ENCODE measurements around the gene PRAMEF8.
"Not testable (repeated sequence)": the region's sequence is repeated elsewhere in the genome, so short reads cannot be mapped to it uniquely, and the experiment has no call there.

Gene PRAMEF8

GRCh38 chr1:13285037-13285436, at the start of gene PRAMEF8:
PRAMEF8 (minus strand) TSS chr1:13285137; CDS start chr1:13284091, 1,046 bp downstream.
- H3K9ac ChIP-seq; H3K4me3 ChIP-seq (ENCODE audit: low read depth, low read length); H3K4me2 ChIP-seq (ENCODE audit: low read length); H3K27ac ChIP-seq; H3K4me1 ChIP-seq; H3K27me3 ChIP-seq (ENCODE audit: control insufficient read depth, insufficient read depth, low read length); H3K36me3 ChIP-seq (ENCODE audit: control insufficient read depth, insufficient read depth, low read length); H3K79me2 ChIP-seq; H2AFZ ChIP-seq; H3K9me3 ChIP-seq (ENCODE audit: control insufficient read depth, low read length): not testable (repeated sequence)

GRCh38 chr1:13315281-13315680, 30.3 kb upstream of the PRAMEF8 start, which contains the start of gene PRAMEF15:
PRAMEF15 (plus strand) TSS chr1:13315581; CDS start chr1:13318408, 2,827 bp downstream.
- H3K79me2 ChIP-seq; H2AFZ ChIP-seq; H3K9ac ChIP-seq; H3K36me3 ChIP-seq (ENCODE audit: control insufficient read depth, insufficient read depth, low read length); H3K4me3 ChIP-seq (ENCODE audit: low read depth, low read length); H3K27ac ChIP-seq; H3K4me1 ChIP-seq; H3K27me3 ChIP-seq (ENCODE audit: control insufficient read depth, insufficient read depth, low read length); H3K4me2 ChIP-seq (ENCODE audit: low read length); H3K9me3 ChIP-seq (ENCODE audit: control insufficient read depth, low read length): not testable (repeated sequence)

DNA sequence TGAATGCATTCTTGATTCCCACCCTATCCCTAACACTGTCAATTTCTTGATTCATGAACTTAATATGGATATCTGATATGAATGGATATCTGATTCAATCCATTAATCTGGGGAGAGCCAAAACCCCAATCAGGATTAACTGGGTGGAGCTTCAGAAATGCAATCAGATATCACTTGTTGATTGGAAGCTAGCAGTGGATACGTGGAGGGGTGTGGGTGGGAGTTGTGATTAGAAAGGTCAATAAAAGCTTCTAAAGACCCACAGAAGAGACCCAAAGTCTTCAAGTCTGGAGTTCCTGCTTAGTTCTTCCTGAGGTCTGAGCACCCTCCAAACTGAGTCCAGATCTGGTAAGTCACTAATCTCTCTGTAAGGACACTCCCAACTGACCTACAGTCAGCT, 18.3 kb upstream of the PRAMEF8 start, which contains the start of gene PRAMEF33:
TSS of gene PRAMEF33 (plus strand) at position 301 of the 400 bp plus-strand sequence. CDS start 2,416 bp downstream, outside the sequence.
- H3K9ac ChIP-seq; H2AFZ ChIP-seq; H3K4me3 ChIP-seq (ENCODE audit: low read depth, low read length); H3K27ac ChIP-seq; H3K4me1 ChIP-seq; H3K4me2 ChIP-seq (ENCODE audit: low read length); H3K79me2 ChIP-seq; H3K9me3 ChIP-seq (ENCODE audit: control insufficient read depth, low read length); H3K36me3 ChIP-seq (ENCODE audit: control insufficient read depth, insufficient read depth, low read length); H3K27me3 ChIP-seq (ENCODE audit: control insufficient read depth, insufficient read depth, low read length): not testable (repeated sequence)

- H3K4me1 ChIP-seq; H3K4me3 ChIP-seq (ENCODE audit: low read depth, low read length); H3K27me3 ChIP-seq (ENCODE audit: control insufficient read depth, insufficient read depth, low read length); H3K36me3 ChIP-seq (ENCODE audit: control insufficient read depth, insufficient read depth, low read length); H3K9ac ChIP-seq; H2AFZ ChIP-seq; H3K79me2 ChIP-seq; H3K27ac ChIP-seq; H3K9me3 ChIP-seq (ENCODE audit: control insufficient read depth, low read length); H3K4me2 ChIP-seq (ENCODE audit: low read length): not testable (repeated sequence)
Observed at GRCh38 chr1:13302197-13302596, 17.3 kb upstream of the PRAMEF8 start.

GRCh38 chr1:13298699-13299098, 13.8 kb upstream of the PRAMEF8 start:
- not testable (repeated sequence) for H3K4me2 ChIP-seq (ENCODE audit: low read length); H3K27ac ChIP-seq; H3K4me1 ChIP-seq; H2AFZ ChIP-seq; H3K9me3 ChIP-seq (ENCODE audit: control insufficient read depth, low read length); H3K4me3 ChIP-seq (ENCODE audit: low read depth, low read length); H3K36me3 ChIP-seq (ENCODE audit: control insufficient read depth, insufficient read depth, low read length); H3K79me2 ChIP-seq; H3K9ac ChIP-seq; H3K27me3 ChIP-seq (ENCODE audit: control insufficient read depth, insufficient read depth, low read length)

DNA sequence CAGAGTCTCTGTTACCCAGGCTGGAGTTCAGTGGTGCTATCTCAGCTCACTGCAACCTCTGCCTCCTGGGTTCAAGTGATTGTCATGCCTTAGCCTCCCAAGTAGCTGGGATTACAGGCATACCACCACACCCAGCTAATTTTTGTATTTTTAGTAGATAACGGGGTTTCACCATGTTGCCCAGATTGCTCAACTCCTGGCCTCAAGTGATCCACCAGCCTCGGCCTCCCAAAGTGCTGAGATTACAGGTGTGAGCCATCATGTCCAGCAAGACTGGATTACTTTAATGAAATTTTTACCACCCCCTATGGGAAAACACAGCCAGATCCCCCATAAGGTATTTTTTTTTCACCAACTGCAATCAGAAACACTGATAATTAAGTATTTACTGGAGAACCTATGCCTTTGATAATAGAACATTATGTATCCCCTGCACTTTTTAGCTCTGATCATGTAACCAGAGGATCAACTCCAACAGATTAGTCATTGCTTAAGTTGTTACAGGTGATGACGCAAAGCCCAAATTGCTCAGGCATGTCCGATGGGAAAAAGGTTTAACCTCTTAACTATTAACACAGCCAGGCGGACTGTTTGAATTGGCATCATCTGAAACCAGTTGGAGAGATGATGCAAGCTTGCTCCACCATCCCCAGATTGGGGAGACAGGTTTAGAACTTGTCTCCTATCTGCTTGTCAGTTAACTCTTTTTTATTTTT, 12.4 kb upstream of the PRAMEF8 start:
- H3K27me3 ChIP-seq (ENCODE audit: control insufficient read depth, insufficient read depth, low read length) = not testable (repeated sequence)

DNA sequence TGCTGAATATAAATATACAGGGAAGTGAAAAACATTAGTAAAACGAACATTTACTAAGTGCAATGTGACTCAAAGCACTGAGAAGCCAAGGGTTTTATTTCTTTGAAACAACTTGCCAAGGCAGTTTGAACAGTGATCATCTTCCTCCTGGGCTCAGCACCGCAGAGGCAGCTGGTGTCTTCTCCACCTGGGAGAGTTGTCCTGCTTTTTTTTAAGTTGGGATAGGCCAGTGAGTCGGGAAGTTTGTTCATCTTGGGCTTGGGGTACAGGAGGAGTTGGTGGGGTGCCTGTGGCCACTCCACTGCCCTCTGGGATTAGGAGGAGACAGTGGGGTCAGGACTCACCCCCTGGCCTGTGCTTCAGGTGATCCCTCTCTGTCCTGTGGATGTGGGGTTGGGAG, 4.1 kb upstream of the PRAMEF8 start:
- not testable (repeated sequence) for H3K27ac ChIP-seq; H3K27me3 ChIP-seq (ENCODE audit: control insufficient read depth, insufficient read depth, low read length); H3K4me2 ChIP-seq (ENCODE audit: low read length); H3K9ac ChIP-seq; H3K9me3 ChIP-seq (ENCODE audit: control insufficient read depth, low read length); H3K4me3 ChIP-seq (ENCODE audit: low read depth, low read length); H2AFZ ChIP-seq; H3K79me2 ChIP-seq; H3K36me3 ChIP-seq (ENCODE audit: control insufficient read depth, insufficient read depth, low read length); H3K4me1 ChIP-seq

More for the DNA sequence above, 12.4 kb upstream of the PRAMEF8 start:
- H2AFZ ChIP-seq; H3K4me2 ChIP-seq (ENCODE audit: low read length); H3K4me3 ChIP-seq (ENCODE audit: low read depth, low read length); H3K4me1 ChIP-seq; H3K36me3 ChIP-seq (ENCODE audit: control insufficient read depth, insufficient read depth, low read length); H3K79me2 ChIP-seq; H3K27ac ChIP-seq; H3K9me3 ChIP-seq (ENCODE audit: control insufficient read depth, low read length); H3K9ac ChIP-seq: not testable (repeated sequence)

- H3K4me1 ChIP-seq; H3K79me2 ChIP-seq; H3K27me3 ChIP-seq (ENCODE audit: control insufficient read depth, insufficient read depth, low read length); H3K36me3 ChIP-seq (ENCODE audit: control insufficient read depth, insufficient read depth, low read length); H2AFZ ChIP-seq; H3K4me2 ChIP-seq (ENCODE audit: low read length); H3K4me3 ChIP-seq (ENCODE audit: low read depth, low read length); H3K9me3 ChIP-seq (ENCODE audit: control insufficient read depth, low read length); H3K27ac ChIP-seq; H3K9ac ChIP-seq: not testable (repeated sequence)
Observed at GRCh38 chr1:13279617-13280016, 5.3 kb downstream of the PRAMEF8 start.

DNA sequence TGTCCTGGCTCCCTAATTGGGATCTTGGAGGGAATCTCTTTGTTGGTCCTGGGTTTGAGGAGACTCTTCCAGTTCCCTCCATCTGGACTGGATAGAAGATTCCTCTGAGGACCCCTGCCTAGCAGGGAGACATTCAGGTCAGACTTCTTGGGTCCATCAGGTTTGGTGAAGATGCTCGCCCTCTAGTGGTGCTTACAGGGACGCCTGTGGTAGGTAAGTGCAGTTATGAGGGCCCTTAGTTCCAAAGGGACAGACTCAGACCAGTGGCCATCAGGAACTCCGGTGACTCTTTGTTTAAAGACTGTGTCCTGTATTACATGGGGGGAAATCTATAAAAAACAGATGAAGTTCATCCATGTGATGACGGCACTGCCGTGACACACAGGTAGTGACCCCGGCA, 7.9 kb downstream of the PRAMEF8 start:
- not testable (repeated sequence) for H3K27me3 ChIP-seq (ENCODE audit: control insufficient read depth, insufficient read depth, low read length); H3K4me1 ChIP-seq; H3K36me3 ChIP-seq (ENCODE audit: control insufficient read depth, insufficient read depth, low read length); H3K4me3 ChIP-seq (ENCODE audit: low read depth, low read length); H3K27ac ChIP-seq; H3K9ac ChIP-seq; H3K9me3 ChIP-seq (ENCODE audit: control insufficient read depth, low read length); H3K79me2 ChIP-seq; H3K4me2 ChIP-seq (ENCODE audit: low read length); H2AFZ ChIP-seq

DNA sequence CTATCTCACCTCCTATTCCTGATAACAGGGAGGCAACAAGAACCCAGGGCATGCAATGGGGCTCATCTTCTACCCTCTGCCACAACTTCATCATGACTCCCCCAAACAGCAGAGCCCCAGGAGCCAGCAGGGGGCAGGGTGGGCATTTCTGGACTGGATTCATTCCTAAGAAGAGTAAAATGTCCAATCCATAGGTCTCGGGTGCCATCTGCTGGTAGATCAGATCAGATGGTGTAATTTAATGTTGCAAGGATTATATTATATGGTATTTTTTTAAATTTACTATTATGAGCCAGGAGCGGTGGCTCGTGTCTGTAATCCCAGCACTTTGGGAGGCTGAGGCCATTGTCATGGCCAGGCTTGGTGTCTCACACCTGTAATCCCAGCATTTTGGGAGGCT, 19.8 kb downstream of the PRAMEF8 start:
- H2AFZ ChIP-seq; H3K9me3 ChIP-seq (ENCODE audit: control insufficient read depth, low read length): not testable (repeated sequence)

DNA sequence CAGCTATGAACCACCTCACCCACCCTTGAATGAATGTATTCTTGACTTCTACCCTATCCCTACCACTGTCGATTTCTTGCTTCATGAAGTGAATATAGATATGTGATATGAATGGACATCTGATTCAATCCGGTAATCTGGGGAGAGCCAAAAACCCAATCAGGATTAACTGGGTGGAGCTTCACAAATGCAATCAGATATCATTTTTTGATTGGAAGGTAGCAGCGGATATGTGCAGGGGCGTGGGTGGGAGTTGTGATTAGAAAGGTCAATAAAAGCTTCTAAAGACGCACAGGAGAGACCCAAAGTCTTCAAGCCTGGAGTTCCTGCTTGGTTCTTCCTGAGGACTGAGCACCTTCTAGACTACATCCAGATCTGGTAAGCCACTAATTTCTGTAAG, 31.0 kb downstream of the PRAMEF8 start, which contains the start of gene PRAMEF5:
TSS of gene PRAMEF5 (plus strand) at position 301 of the 400 bp plus-strand sequence. CDS start 5,071 bp downstream, outside the sequence.
- not testable (repeated sequence) for H3K9ac ChIP-seq; H3K9me3 ChIP-seq (ENCODE audit: control insufficient read depth, low read length); H3K4me2 ChIP-seq (ENCODE audit: low read length); H3K4me1 ChIP-seq; H3K4me3 ChIP-seq (ENCODE audit: low read depth, low read length); H3K79me2 ChIP-seq; H3K27me3 ChIP-seq (ENCODE audit: control insufficient read depth, insufficient read depth, low read length); H3K36me3 ChIP-seq (ENCODE audit: control insufficient read depth, insufficient read depth, low read length); H2AFZ ChIP-seq; H3K27ac ChIP-seq

More for the DNA sequence above, 19.8 kb downstream of the PRAMEF8 start:
- H3K27ac ChIP-seq; H3K27me3 ChIP-seq (ENCODE audit: control insufficient read depth, insufficient read depth, low read length); H3K36me3 ChIP-seq (ENCODE audit: control insufficient read depth, insufficient read depth, low read length); H3K79me2 ChIP-seq; H3K4me3 ChIP-seq (ENCODE audit: low read depth, low read length); H3K4me2 ChIP-seq (ENCODE audit: low read length); H3K9ac ChIP-seq; H3K4me1 ChIP-seq: not testable (repeated sequence)
